ENCODE measurements around the gene GRAMD1C.

The GRAMD1C gene

GRCh38 chr3:113954091-113954685, 115.6 kb downstream of the GRAMD1C start:
- DNase-seq, result no peak

- no peak for DNase-seq
Measured at GRCh38 chr3:113963879-113964278, 125.3 kb downstream of the GRAMD1C start.

GRCh38 chr3:113966172-113966571, 127.6 kb downstream of the GRAMD1C start:
- no peak for DNase-seq

GRCh38 chr3:113968986-113969385, 130.4 kb downstream of the GRAMD1C start:
- no peak for DNase-seq

GRCh38 chr3:113977822-113978221, 139.2 kb downstream of the GRAMD1C start:
- no peak for DNase-seq

GRCh38 chr3:113979916-113980315, 141.3 kb downstream of the GRAMD1C start:
- DNase-seq, result no peak

GRCh38 chr3:113981803-113982202, 143.2 kb downstream of the GRAMD1C start:
- DNase-seq, result no peak

- DNase-seq, result no peak
Measured at GRCh38 chr3:113983544-113983943, 145.0 kb downstream of the GRAMD1C start.

- no peak for DNase-seq
Measured at GRCh38 chr3:113985541-113985940, 147.0 kb downstream of the GRAMD1C start.
